ENCODE measurements around the gene ELFN2. TPM values are rescaled to one million over a fixed set of nuclear protein-coding genes. Genes with fewer than 3 reads are reported as not detected.

ELFN2 gene
- total RNA-seq, 1 donor from 2014 or later: 4.6 TPM

DNA sequence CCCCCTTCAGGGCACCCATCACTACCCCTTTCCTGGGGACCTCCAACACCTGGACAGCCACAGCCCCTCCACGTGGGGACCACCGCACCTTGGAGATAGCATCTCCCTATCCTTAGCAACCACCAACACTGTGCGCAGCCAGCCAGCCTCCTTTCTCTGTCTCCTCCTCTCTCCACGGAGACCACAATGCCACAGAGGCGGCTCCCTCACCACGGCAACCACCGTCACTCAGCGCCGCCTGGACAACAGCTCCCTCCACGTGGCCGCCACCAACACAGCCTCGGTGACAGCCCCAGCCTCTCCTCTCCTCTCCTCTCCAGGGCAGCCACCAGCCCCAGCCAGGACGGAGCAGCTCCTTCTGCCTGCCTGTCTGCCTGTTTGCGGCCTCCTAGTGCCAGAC is 10.5 kb downstream of the ELFN2 start:
- TF ChIP-seq, protein P1, sequence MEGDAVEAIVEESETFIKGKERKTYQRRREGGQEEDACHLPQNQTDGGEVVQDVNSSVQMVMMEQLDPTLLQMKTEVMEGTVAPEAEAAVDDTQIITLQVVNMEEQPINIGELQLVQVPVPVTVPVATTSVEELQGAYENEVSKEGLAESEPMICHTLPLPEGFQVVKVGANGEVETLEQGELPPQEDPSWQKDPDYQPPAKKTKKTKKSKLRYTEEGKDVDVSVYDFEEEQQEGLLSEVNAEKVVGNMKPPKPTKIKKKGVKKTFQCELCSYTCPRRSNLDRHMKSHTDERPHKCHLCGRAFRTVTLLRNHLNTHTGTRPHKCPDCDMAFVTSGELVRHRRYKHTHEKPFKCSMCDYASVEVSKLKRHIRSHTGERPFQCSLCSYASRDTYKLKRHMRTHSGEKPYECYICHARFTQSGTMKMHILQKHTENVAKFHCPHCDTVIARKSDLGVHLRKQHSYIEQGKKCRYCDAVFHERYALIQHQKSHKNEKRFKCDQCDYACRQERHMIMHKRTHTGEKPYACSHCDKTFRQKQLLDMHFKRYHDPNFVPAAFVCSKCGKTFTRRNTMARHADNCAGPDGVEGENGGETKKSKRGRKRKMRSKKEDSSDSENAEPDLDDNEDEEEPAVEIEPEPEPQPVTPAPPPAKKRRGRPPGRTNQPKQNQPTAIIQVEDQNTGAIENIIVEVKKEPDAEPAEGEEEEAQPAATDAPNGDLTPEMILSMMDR (conservative IDR thresholded peaks at IDR 0.05; ENCODE audit: low read depth, low read length): no peak
- DNase-seq (ENCODE audit: low read depth): no peak
- no peak overlapping the region for H3K4me3 ChIP-seq (ENCODE audit: low read depth, low read length)

- TF ChIP-seq, protein P1 (conservative IDR thresholded peaks at IDR 0.05; ENCODE audit: low read depth, low read length): no peak
- no peak overlapping the region for H3K4me3 ChIP-seq (ENCODE audit: low read depth, low read length)
- no peak for DNase-seq (ENCODE audit: low read depth)
These were observed 10.9 kb downstream of the ELFN2 start for GRCh38 chr22:37416389-37416788.

DNA sequence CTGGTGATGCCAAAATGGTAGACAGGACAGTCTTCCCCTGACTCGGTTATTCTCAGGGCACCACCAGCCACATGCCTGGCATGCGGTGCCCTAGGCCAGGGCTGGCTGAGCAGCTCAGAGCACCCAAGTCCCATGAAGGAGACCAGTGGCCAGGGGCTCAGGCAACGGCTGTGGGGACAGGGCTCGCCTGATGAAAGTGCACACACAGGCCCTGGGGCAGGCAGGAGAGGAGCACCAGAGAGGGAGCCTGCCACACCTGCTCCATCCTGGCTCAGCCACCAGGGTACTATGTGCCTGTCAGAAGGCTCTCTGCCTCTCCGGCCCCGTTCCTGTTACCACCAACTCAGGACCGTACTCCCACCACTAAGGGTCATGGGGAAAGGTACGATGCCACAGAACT is 12.1 kb downstream of the ELFN2 start:
- TF ChIP-seq, protein P1 (conservative IDR thresholded peaks at IDR 0.05; ENCODE audit: low read depth, low read length): no peak
- no peak overlapping the region for H3K4me3 ChIP-seq (ENCODE audit: low read depth, low read length)
- DNase-seq (ENCODE audit: low read depth): no peak

- no peak overlapping the region for H3K4me3 ChIP-seq (ENCODE audit: low read depth, low read length)
- TF ChIP-seq, protein P1 (conservative IDR thresholded peaks at IDR 0.05; ENCODE audit: low read depth, low read length): no peak
- DNase-seq (ENCODE audit: low read depth): no peak
These were observed 13.0 kb downstream of the ELFN2 start for GRCh38 chr22:37414288-37414687.

- no peak overlapping the region for H3K4me3 ChIP-seq (ENCODE audit: low read depth, low read length)
- TF ChIP-seq, protein P1 (conservative IDR thresholded peaks at IDR 0.05; ENCODE audit: low read depth, low read length): no peak
- no peak for DNase-seq (ENCODE audit: low read depth)
These were observed 13.7 kb downstream of the ELFN2 start for GRCh38 chr22:37413546-37413945.

GRCh38 chr22:37412495-37413250 is 14.6 kb downstream of the ELFN2 start:
- H3K4me3 ChIP-seq (ENCODE audit: low read depth, low read length): no peak overlapping the region
- DNase-seq (ENCODE audit: low read depth): no peak
- TF ChIP-seq, protein P1 (conservative IDR thresholded peaks at IDR 0.05; ENCODE audit: low read depth, low read length): no peak

- DNase-seq (ENCODE audit: low read depth): no peak
- H3K4me3 ChIP-seq (ENCODE audit: low read depth, low read length): no peak overlapping the region
- TF ChIP-seq, protein P1 (conservative IDR thresholded peaks at IDR 0.05; ENCODE audit: low read depth, low read length): no peak
These were observed 15.6 kb downstream of the ELFN2 start for GRCh38 chr22:37411655-37412054.

Measured in epithelial cell of proximal tubule (primary cell).